Gastrocnemius medialis (tissue), 4 donors: ENCODE results near the gene ANKRD17.

Experiments
- POLR2A ChIP-seq, 2 donors: fragments of 450-650 bp; IDR thresholded peaks; one replicate each; pipeline ENCODE4 v1.6.1; 2017; ENCODE audit warnings: antibody characterized with exemption in 2 of 2, mild to moderate bottlenecking in 2 of 2, moderate library complexity in 2 of 2
- TF ChIP-seq, protein P1 (sequence below), 5 experiments: fragments of 450-650 bp in 3 of 5; fragments of 200-600 bp in 2 of 5; sonication (generic) in 2 of 5; IDR thresholded peaks in 4 of 5; conservative IDR thresholded peaks in 1 of 5; 1 replicate in 4 of 5; 2 replicates in 1 of 5; pipeline ENCODE4 v1.5.1; 2016 to 2019; ENCODE audit warnings: antibody characterized with exemption in 5 of 5, mild to moderate bottlenecking in 3 of 5, moderate library complexity in 3 of 5

GRCh38 chr4:73127839-73128453, 130.7 kb downstream of the ANKRD17 start:
- TF ChIP-seq, protein P1, sequence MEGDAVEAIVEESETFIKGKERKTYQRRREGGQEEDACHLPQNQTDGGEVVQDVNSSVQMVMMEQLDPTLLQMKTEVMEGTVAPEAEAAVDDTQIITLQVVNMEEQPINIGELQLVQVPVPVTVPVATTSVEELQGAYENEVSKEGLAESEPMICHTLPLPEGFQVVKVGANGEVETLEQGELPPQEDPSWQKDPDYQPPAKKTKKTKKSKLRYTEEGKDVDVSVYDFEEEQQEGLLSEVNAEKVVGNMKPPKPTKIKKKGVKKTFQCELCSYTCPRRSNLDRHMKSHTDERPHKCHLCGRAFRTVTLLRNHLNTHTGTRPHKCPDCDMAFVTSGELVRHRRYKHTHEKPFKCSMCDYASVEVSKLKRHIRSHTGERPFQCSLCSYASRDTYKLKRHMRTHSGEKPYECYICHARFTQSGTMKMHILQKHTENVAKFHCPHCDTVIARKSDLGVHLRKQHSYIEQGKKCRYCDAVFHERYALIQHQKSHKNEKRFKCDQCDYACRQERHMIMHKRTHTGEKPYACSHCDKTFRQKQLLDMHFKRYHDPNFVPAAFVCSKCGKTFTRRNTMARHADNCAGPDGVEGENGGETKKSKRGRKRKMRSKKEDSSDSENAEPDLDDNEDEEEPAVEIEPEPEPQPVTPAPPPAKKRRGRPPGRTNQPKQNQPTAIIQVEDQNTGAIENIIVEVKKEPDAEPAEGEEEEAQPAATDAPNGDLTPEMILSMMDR (IDR thresholded peaks at IDR 0.05 in 4 of 5, conservative IDR thresholded peaks at IDR 0.05 in 1 of 5) = peak in 2 of 5 experiments; percentile 17 to 40
- TF ChIP-seq POLR2A (IDR thresholded peaks at IDR 0.05) = no peak
